Measurements from ENCODE around the gene TSHZ2. TPM values are rescaled to one million over a fixed set of nuclear protein-coding genes. Genes with fewer than 3 reads are reported as not detected.

Gene TSHZ2
- total and polyA plus RNA-seq, 12 donors, result 1.5 to 6.2 (median 4.5) TPM

DNA sequence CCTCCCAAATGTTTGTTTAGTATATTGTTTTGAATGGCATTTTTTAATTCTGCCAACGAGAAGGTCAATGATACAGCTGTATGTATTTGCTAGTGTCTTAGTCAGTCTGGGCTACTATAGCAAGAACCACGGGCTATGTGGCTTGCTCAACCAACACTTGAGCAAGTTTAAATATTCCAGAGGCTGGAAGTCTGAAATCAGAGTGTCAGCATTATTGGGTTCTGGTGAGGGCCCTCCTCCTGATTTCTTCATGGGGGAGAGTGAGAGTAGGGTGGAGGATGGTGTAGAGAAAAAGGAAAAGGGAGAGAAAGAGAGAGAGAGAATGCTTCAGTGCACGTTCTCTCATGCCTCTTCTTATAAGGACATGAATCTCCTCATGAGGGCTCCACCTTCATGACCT is 144.6 kb downstream of the TSHZ2 start:
- DNase-seq (no peak), ATAC-seq (no peak)
- no peaks in the 10 kb centered on the region for H3K9me3 ChIP-seq
- no peaks in the 10 kb centered on the region for H3K36me3 ChIP-seq
- no peak overlapping the region for H3K4me3 ChIP-seq
- 91 to 97% methylated on average over 3 of the region's 3 CpGs for WGBS, 2 donors
- intact Hi-C loops (cut with DNase I), result no loop called here
- no peaks in the 10 kb centered on the region for H3K4me1 ChIP-seq
- H3K27ac ChIP-seq, result no peak overlapping the region
- TF ChIP-seq, protein P1, sequence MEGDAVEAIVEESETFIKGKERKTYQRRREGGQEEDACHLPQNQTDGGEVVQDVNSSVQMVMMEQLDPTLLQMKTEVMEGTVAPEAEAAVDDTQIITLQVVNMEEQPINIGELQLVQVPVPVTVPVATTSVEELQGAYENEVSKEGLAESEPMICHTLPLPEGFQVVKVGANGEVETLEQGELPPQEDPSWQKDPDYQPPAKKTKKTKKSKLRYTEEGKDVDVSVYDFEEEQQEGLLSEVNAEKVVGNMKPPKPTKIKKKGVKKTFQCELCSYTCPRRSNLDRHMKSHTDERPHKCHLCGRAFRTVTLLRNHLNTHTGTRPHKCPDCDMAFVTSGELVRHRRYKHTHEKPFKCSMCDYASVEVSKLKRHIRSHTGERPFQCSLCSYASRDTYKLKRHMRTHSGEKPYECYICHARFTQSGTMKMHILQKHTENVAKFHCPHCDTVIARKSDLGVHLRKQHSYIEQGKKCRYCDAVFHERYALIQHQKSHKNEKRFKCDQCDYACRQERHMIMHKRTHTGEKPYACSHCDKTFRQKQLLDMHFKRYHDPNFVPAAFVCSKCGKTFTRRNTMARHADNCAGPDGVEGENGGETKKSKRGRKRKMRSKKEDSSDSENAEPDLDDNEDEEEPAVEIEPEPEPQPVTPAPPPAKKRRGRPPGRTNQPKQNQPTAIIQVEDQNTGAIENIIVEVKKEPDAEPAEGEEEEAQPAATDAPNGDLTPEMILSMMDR (IDR thresholded peaks at IDR 0.05), result no peak
- no peaks in the 10 kb centered on the region for H3K27me3 ChIP-seq

DNA sequence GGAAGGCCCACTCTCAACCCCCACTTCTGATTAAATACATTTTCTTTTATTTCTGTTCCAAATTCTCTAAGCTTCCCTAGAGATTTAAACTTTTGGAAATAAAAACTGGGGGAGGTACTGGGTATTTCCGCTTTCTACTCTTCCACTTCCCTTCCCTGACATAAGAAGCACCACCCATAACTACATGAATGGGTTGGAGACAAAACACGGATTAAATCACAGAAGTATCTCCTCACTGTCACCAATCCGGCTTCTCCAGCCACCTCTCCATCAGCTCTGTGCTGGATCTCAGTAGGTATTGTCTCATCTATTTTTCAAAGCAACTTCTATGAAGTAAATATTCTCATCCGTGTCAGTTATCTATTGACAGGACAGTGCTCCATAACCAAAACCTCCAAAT is 150.7 kb downstream of the TSHZ2 start:
- 73% methylated on average over 4 of the region's 4 CpGs for WGBS, 2 donors

DNA sequence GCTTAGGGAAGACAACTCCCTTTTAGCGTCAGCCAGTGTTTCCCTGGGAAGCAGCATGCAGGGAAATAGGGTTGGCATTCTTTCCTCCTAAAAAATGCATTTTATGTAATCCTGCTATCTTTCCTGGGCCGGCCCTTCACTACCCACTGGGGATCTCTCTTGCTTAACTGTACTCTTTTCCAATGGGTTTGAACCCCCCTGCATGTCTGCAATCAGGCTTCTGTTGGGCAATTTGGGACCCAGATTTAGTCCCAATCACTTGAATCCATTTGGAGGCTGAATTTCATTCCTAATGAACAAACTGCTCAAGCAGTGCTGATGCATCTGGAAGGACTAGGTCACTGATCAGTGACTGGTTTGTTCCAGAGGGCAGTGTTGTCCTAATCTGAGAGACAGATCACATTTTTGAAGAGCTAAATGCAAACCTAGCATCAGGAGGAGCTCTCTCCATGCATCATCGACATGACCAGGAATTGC is 152.0 kb downstream of the TSHZ2 start:
- peak; percentile 42 to 94 (median 72) for ATAC-seq
- peaks cover 0 to 18% (median 0%) of the 10 kb centered on the region in 9 donors for H3K4me1 ChIP-seq
- intact Hi-C loops (cut with DNase I), result no loop called here
- no peak overlapping the region for H3K4me3 ChIP-seq
- H3K36me3 ChIP-seq, result no peaks in the 10 kb centered on the region
- 66 to 82% methylated on average over 3 of the region's 3 CpGs for WGBS, 2 donors
- DNase-seq, result peak in 1 of 2 donors; percentile 7
- H3K27me3 ChIP-seq, result no peaks in the 10 kb centered on the region
- TF ChIP-seq, protein P1 (IDR thresholded peaks at IDR 0.05), result no peak
- H3K9me3 ChIP-seq, result no peaks in the 10 kb centered on the region
- H3K27ac ChIP-seq, result peak overlapping the region in 2 of 10 donors; percentile 28 to 39

More for the DNA sequence above, 150.7 kb downstream of the TSHZ2 start:
- H3K4me3 ChIP-seq, result no peak overlapping the region
- DNase-seq, result no peak
- no peaks in the 10 kb centered on the region for H3K36me3 ChIP-seq
- H3K9me3 ChIP-seq, result no peaks in the 10 kb centered on the region
- H3K4me1 ChIP-seq, result peaks cover 0 to 18% (median 0%) of the 10 kb centered on the region in 9 donors
- no peaks in the 10 kb centered on the region for H3K27me3 ChIP-seq
- intact Hi-C loops (cut with DNase I), result no loop called here
- TF ChIP-seq, protein P1 (IDR thresholded peaks at IDR 0.05), result no peak
- peak overlapping the region in 2 of 10 donors; percentile 0 to 1 for H3K27ac ChIP-seq
- peak in 2 of 8 donors; percentile 17 to 61 for ATAC-seq

DNA sequence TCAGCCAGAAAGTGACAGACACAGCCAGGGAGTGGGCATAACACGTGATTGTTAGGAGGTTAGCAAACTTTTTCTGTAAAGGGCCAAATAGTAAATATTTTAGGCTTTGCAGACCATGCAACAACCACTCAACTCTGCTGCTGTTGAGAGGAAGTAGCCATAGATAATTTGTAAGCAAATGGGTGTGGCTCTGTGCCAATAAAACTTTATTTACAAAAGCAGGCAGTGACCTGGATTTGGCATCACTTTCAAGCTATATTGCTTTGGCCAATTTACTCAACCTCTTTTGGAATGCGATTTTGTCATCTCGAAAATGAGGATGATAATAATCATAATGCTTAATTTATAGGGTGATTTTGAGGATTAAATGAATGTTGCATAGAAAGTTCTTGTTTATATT is 152.6 kb downstream of the TSHZ2 start:
- TF ChIP-seq, protein P1 (IDR thresholded peaks at IDR 0.05), result no peak
- H3K27ac ChIP-seq, result no peak overlapping the region
- no peaks in the 10 kb centered on the region for H3K27me3 ChIP-seq
- DNase-seq, result no peak
- WGBS, 2 donors, result 95 to 96% methylated on average over 3 of the region's 3 CpGs
- no peaks in the 10 kb centered on the region for H3K36me3 ChIP-seq
- H3K4me3 ChIP-seq, result no peak overlapping the region
- ATAC-seq, result no peak
- H3K4me1 ChIP-seq, result peaks cover 0 to 18% (median 0%) of the 10 kb centered on the region in 9 donors
- intact Hi-C loops (cut with DNase I), result no loop called here
- no peaks in the 10 kb centered on the region for H3K9me3 ChIP-seq

Measured in heart right ventricle (tissue), 16 donors.